ENCODE results near the gene AKAP4.

Gene AKAP4

GRCh38 chrX:50198348-50198747, 2.5 kb downstream of the AKAP4 start:
- H3K9me3 ChIP-seq (ENCODE audit: severe bottlenecking), result no peaks in the 10 kb centered on the region
- no peak for TF ChIP-seq CTCF (IDR thresholded peaks at IDR 0.05; ENCODE audit: low read depth, low read length)
- no peak overlapping the region for H3K4me3 ChIP-seq (ENCODE audit: low read depth, low read length)
- no peak overlapping the region for H3K27ac ChIP-seq
- H3K36me3 ChIP-seq, result no peaks in the 10 kb centered on the region
- DNase-seq, result no peak
- peaks cover 5% of the 10 kb centered on the region for H3K27me3 ChIP-seq (ENCODE audit: insufficient read depth, low read depth, severe bottlenecking)

GRCh38 chrX:50188859-50189600, 11.8 kb downstream of the AKAP4 start:
- H3K9me3 ChIP-seq (ENCODE audit: severe bottlenecking), result no peaks in the 10 kb centered on the region
- H3K36me3 ChIP-seq, result no peaks in the 10 kb centered on the region
- DNase-seq, result no peak
- TF ChIP-seq CTCF (IDR thresholded peaks at IDR 0.05; ENCODE audit: low read depth, low read length), result no peak
- H3K4me3 ChIP-seq (ENCODE audit: low read depth, low read length), result no peak overlapping the region
- no peak overlapping the region for H3K27ac ChIP-seq
- peaks cover 61% of the 10 kb centered on the region for H3K27me3 ChIP-seq (ENCODE audit: insufficient read depth, low read depth, severe bottlenecking)

- H3K4me3 ChIP-seq (ENCODE audit: low read depth, low read length), result no peak overlapping the region
- no peak overlapping the region for H3K27ac ChIP-seq
- TF ChIP-seq CTCF (IDR thresholded peaks at IDR 0.05; ENCODE audit: low read depth, low read length), result no peak
- no peak for DNase-seq
- peaks cover 51% of the 10 kb centered on the region for H3K27me3 ChIP-seq (ENCODE audit: insufficient read depth, low read depth, severe bottlenecking)
- H3K9me3 ChIP-seq (ENCODE audit: severe bottlenecking), result no peaks in the 10 kb centered on the region
- H3K36me3 ChIP-seq, result no peaks in the 10 kb centered on the region
Observed at GRCh38 chrX:50183891-50184290, 16.9 kb downstream of the AKAP4 start.

- no peak for TF ChIP-seq CTCF (IDR thresholded peaks at IDR 0.05; ENCODE audit: low read depth, low read length)
- H3K36me3 ChIP-seq, result no peaks in the 10 kb centered on the region
- H3K4me3 ChIP-seq (ENCODE audit: low read depth, low read length), result no peak overlapping the region
- H3K27ac ChIP-seq, result no peak overlapping the region
- DNase-seq, result no peak
- H3K9me3 ChIP-seq (ENCODE audit: severe bottlenecking), result no peaks in the 10 kb centered on the region
- peaks cover 44% of the 10 kb centered on the region for H3K27me3 ChIP-seq (ENCODE audit: insufficient read depth, low read depth, severe bottlenecking)
Observed at GRCh38 chrX:50180073-50180940, 20.5 kb downstream of the AKAP4 start.

GRCh38 chrX:50169717-50170116, 31.1 kb downstream of the AKAP4 start:
- Histone ChIP-seq H3K27ac (no peak overlapping the region), H3K4me3 (ENCODE audit: low read depth, low read length) (no peak overlapping the region), H3K36me3 (no peaks in the 10 kb centered on the region), H3K9me3 (ENCODE audit: severe bottlenecking) (no peaks in the 10 kb centered on the region), H3K27me3 (ENCODE audit: insufficient read depth, low read depth, severe bottlenecking) (peaks cover 52% of the 10 kb centered on the region)
- TF ChIP-seq CTCF (IDR thresholded peaks at IDR 0.05; ENCODE audit: low read depth, low read length), result no peak
- DNase-seq, result no peak
